GM12878 (cell line): ENCODE results near the gene LRTM2. TPM values are rescaled to one million over a fixed set of nuclear protein-coding genes. Genes with fewer than 3 reads are reported as not detected.

ENCODE experiments used
- ATAC-seq: fragments of 200-7000 bp; cut with Tn5 transposase; 3 replicates; pipeline ENCODE4 v1.9.1; 2020; ENCODE audit warnings: mild to moderate bottlenecking, moderate library complexity
- BruUV-seq: library from RNA; stranded (reverse); fragments of 400-500 nt; replicated peaks from 2 replicates; lab custom pipeline; 2021; lab: Mats Ljungman, UMichigan
- CTCF ChIA-PET: fragments of 300-600 bp; sonication (Branson Sonifier 250); formaldehyde crosslinking; extraction: SDS; loops from one replicate; lab custom pipeline; 2021; ENCODE audit warnings: inconsistent platforms; lab: Yijun Ruan, JAX
- POLR2A ChIA-PET: fragments of 350-600 bp; formaldehyde crosslinking; extraction: SDS; loops from one replicate; lab custom pipeline; 2021; ENCODE audit warnings: inconsistent platforms; lab: Charles Lee
- RAD21 ChIA-PET: fragments of 300-600 bp; sonication (Branson Sonifier 250); formaldehyde crosslinking; loops from one replicate; lab custom pipeline; 2023; ENCODE audit warnings: antibody characterized with exemption; ENCODE audit not compliant: unreplicated experiment; lab: Charles Lee
- SMC1A ChIA-PET: fragments of 300-600 bp; sonication (Branson Sonifier 250); formaldehyde crosslinking; loops from one replicate; lab custom pipeline; 2023; ENCODE audit not compliant: unreplicated experiment, uncharacterized antibody; lab: Charles Lee
- DNase-seq: peaks from one replicate; pipeline ENCODE4 v3.0.0-alpha.2; 2011; ENCODE audit warnings: low read depth, low spot score
- FAIRE-seq: peaks from 3 replicates; lab custom pipeline; 2011; peaks lifted over from hg19 to GRCh38; lab: Jason Lieb, UNC
- H2AFZ ChIP-seq: 2 replicates; pipeline ENCODE4 v1.6.0; 2011; ENCODE audit warnings: low read depth, low read length, control low read depth; ENCODE audit not compliant: control insufficient read depth
- H3K27ac ChIP-seq: 2 replicates; pipeline ENCODE4 v1.5.1; 2011; ENCODE audit warnings: control low read depth; ENCODE audit not compliant: control insufficient read depth, insufficient read depth
- H3K27me3 ChIP-seq, 2 experiments: replicated peaks in 1 of 2; 2 replicates each; pipeline versions ENCODE4 v1.6.0 to v1.6.1; 2011; ENCODE audit warnings: low read length in 1 of 2; ENCODE audit not compliant: control insufficient read depth in 2 of 2, insufficient read depth in 2 of 2
- H3K36me3 ChIP-seq, 2 experiments: 2 replicates each; pipeline ENCODE4 v1.5.1; 2011; ENCODE audit warnings: low read length in 1 of 2; ENCODE audit not compliant: control insufficient read depth in 2 of 2, insufficient read depth in 2 of 2
- H3K4me1 ChIP-seq: 2 replicates; pipeline ENCODE4 v1.6.1; 2011; ENCODE audit warnings: mild to moderate bottlenecking, low read length, moderate library complexity, mixed read lengths; ENCODE audit not compliant: control insufficient read depth, insufficient read depth
- H3K4me2 ChIP-seq: 2 replicates; pipeline ENCODE4 v1.6.0; 2011; ENCODE audit warnings: control low read depth; ENCODE audit not compliant: control insufficient read depth, insufficient read depth
- H3K4me3 ChIP-seq: fragments of 200-600 bp; sonication (generic); 2 replicates; pipeline ENCODE4 v1.5.1; 2016
- H3K79me2 ChIP-seq: 2 replicates; pipeline ENCODE4 v1.6.0; 2011; ENCODE audit warnings: low read length; ENCODE audit not compliant: control insufficient read depth, insufficient read depth
- H3K9ac ChIP-seq: 2 replicates; pipeline ENCODE4 v1.8.0; 2011; ENCODE audit warnings: low read length, control low read depth, mixed read lengths; ENCODE audit not compliant: control insufficient read depth, insufficient read depth
- H3K9me3 ChIP-seq: replicated peaks from 3 replicates; pipeline ENCODE4 v1.5.1; 2011; ENCODE audit warnings: mild to moderate bottlenecking, low read length; ENCODE audit not compliant: control insufficient read depth, insufficient read depth
- H4K20me1 ChIP-seq: 2 replicates; pipeline ENCODE4 v1.6.0; 2011; ENCODE audit not compliant: control insufficient read depth, insufficient read depth
- CBX3 ChIP-seq: fragments of 200-600 bp; sonication (generic); IDR thresholded peaks from 2 replicates; pipeline ENCODE4 v1.6.1; 2016; ENCODE audit warnings: low read depth, borderline replicate concordance
- CHD1 ChIP-seq: IDR thresholded peaks from 2 replicates; pipeline ENCODE4 v1.6.1; 2012; ENCODE audit warnings: low read depth, low read length, improper control_type of control experiment
- DPF2 ChIP-seq: fragments of 450-650 bp; IDR thresholded peaks from 2 replicates; pipeline ENCODE4 v1.6.1; 2017; ENCODE audit warnings: mild to moderate bottlenecking
- E2F4 ChIP-seq: IDR thresholded peaks from 2 replicates; pipeline ENCODE4 v1.6.1; 2012; ENCODE audit warnings: low read depth, low read length, improper control_type of control experiment
- EGR1 ChIP-seq, 2 experiments: IDR thresholded peaks; 1 replicate in 1 of 2; 2 replicates in 1 of 2; pipeline ENCODE4 v1.6.1; 2011 to 2012; ENCODE audit warnings: low read depth in 2 of 2, low read length in 2 of 2, borderline replicate concordance in 1 of 2, mild to moderate bottlenecking in 1 of 2, moderate library complexity in 1 of 2
- FOS ChIP-seq: IDR thresholded peaks from 3 replicates; pipeline ENCODE4 v1.6.1; 2011; ENCODE audit warnings: borderline replicate concordance; ENCODE audit not compliant: insufficient read length; ENCODE audit errors: extremely low read depth
- HDAC2 ChIP-seq: fragments of 200-600 bp; sonication (generic); IDR thresholded peaks from 2 replicates; pipeline ENCODE4 v1.6.1; 2017
- HDAC6 ChIP-seq: fragments of 200-600 bp; sonication (generic); IDR thresholded peaks from one replicate; pipeline ENCODE4 v1.8.0; 2017; ENCODE audit warnings: antibody characterized with exemption; ENCODE audit not compliant: unreplicated experiment
- IRF4 ChIP-seq: IDR thresholded peaks from 2 replicates; pipeline ENCODE4 v1.6.1; 2011; ENCODE audit warnings: low read depth, low read length
- LARP7 ChIP-seq: fragments of 450-650 bp; IDR thresholded peaks from 2 replicates; pipeline ENCODE4 v1.6.1; 2017; ENCODE audit warnings: mild to moderate bottlenecking
- NFIC ChIP-seq: IDR thresholded peaks from 2 replicates; pipeline ENCODE4 v1.6.1; 2012; ENCODE audit warnings: low read depth, mild to moderate bottlenecking, inconsistent platforms, low read length, moderate library complexity
- NFYA ChIP-seq: IDR thresholded peaks from 2 replicates; pipeline ENCODE4 v1.6.1; 2011; ENCODE audit warnings: low read depth, mild to moderate bottlenecking, low read length, improper control_type of control experiment, borderline replicate concordance
- NR2F1 ChIP-seq: fragments of 450-650 bp; conservative IDR thresholded peaks from 2 replicates; pipeline ENCODE4 v1.6.1; 2017; ENCODE audit warnings: mild to moderate bottlenecking
- POLR2A ChIP-seq: IDR thresholded peaks from 2 replicates; pipeline ENCODE4 v1.6.1; 2011; ENCODE audit warnings: low read depth, mild to moderate bottlenecking, low read length
- RAD51 ChIP-seq: fragments of 450-650 bp; IDR thresholded peaks from 2 replicates; pipeline ENCODE4 v1.6.1; 2016; ENCODE audit warnings: moderate library complexity, mild to moderate bottlenecking, inconsistent platforms
- SPI1 ChIP-seq: IDR thresholded peaks from 2 replicates; pipeline ENCODE4 v1.6.1; 2011; ENCODE audit warnings: low read depth, mild to moderate bottlenecking, low read length, moderate library complexity, borderline replicate concordance; ENCODE audit not compliant: insufficient read depth
- SREBF1 ChIP-seq: IDR thresholded peaks from 2 replicates; pipeline ENCODE4 v1.6.1; 2012; ENCODE audit warnings: mild to moderate bottlenecking, low read length
- STAT1 ChIP-seq: fragments of 450-650 bp; conservative IDR thresholded peaks from 2 replicates; pipeline ENCODE4 v1.6.1; 2014; ENCODE audit warnings: antibody characterized with exemption, mild to moderate bottlenecking
- SUPT20H ChIP-seq: IDR thresholded peaks from 2 replicates; pipeline ENCODE4 v1.6.1; 2011; ENCODE audit warnings: low read depth, mild to moderate bottlenecking, low read length, moderate library complexity, borderline replicate concordance; ENCODE audit not compliant: control insufficient read depth
- TARDBP ChIP-seq: IDR thresholded peaks from 2 replicates; pipeline ENCODE4 v1.6.1; 2016; ENCODE audit warnings: borderline replicate concordance
- ZZZ3 ChIP-seq: IDR thresholded peaks from 2 replicates; pipeline ENCODE4 v1.6.1; 2011; ENCODE audit warnings: low read depth; ENCODE audit not compliant: control insufficient read depth, insufficient read length
- WGBS: methylation state at CpG from one replicate; pipeline ENCODE4 v1.1.6; 2016; ENCODE audit warnings: low lambda C conversion rate; ENCODE audit not compliant: insufficient replicate concordance, insufficient coverage; ENCODE audit errors: missing lambda C conversion rate; 5-methylcytosine and 5-hydroxymethylcytosine counted together
- in situ Hi-C: fragments of 300-500 bp; cut with MboI; formaldehyde crosslinking; loops from 9 replicates; pipeline ENCODE4 v1.14.3; 2018; ENCODE audit warnings: mixed read lengths
- intact Hi-C: fragments of 100-400 bp; cut with micrococcal nuclease; formaldehyde crosslinking; loops from one replicate; pipeline ENCODE4 v1.14.2; 2022; ENCODE audit not compliant: unreplicated experiment
- polyA plus RNA-seq, 11 experiments: library from polyadenylated mRNA; depleted of rRNA in 4 of 11; unstranded in 6 of 11; stranded (reverse) in 5 of 11; fragments of >200 nt; fragmentation: Nextera tagmentation in 4 of 11; fragmentation: Illumina TruSeq in 1 of 11; extraction: Ambion mirVana in 4 of 11; extraction: Trizol in 1 of 11; gene quantifications; 1 replicate in 1 of 11; 2 replicates in 10 of 11; pipeline versions ENCODE4 v1.2.1 to v1.2.3, GENCODE V29; 2011 to 2016; ENCODE audit warnings: inconsistent platforms in 2 of 11, missing spikeins in 2 of 11, low read depth in 1 of 11
- total RNA-seq, 4 experiments: library from RNA; depleted of rRNA in 3 of 4; stranded (reverse); fragments of >200 nt in 3 of 4; fragmentation: Illumina TruSeq in 1 of 4; extraction: Trizol in 1 of 4; gene quantifications; 2 replicates each; pipeline versions ENCODE4 v1.2.1 to v1.2.3, GENCODE V29; 2013 to 2021
- TF ChIP-seq, protein P1 (sequence below): fragments of 150-350 bp; IDR thresholded peaks from 2 replicates; pipeline ENCODE4 v1.6.1; 2016; ENCODE audit warnings: low read depth, low read length

The LRTM2 gene
- total and polyA plus RNA-seq, 10 of the 15 experiments (the other 5 are each of a cell fraction or from before 2014, with no cell fraction given) = 0.05 TPM; not detected in 9

DNA sequence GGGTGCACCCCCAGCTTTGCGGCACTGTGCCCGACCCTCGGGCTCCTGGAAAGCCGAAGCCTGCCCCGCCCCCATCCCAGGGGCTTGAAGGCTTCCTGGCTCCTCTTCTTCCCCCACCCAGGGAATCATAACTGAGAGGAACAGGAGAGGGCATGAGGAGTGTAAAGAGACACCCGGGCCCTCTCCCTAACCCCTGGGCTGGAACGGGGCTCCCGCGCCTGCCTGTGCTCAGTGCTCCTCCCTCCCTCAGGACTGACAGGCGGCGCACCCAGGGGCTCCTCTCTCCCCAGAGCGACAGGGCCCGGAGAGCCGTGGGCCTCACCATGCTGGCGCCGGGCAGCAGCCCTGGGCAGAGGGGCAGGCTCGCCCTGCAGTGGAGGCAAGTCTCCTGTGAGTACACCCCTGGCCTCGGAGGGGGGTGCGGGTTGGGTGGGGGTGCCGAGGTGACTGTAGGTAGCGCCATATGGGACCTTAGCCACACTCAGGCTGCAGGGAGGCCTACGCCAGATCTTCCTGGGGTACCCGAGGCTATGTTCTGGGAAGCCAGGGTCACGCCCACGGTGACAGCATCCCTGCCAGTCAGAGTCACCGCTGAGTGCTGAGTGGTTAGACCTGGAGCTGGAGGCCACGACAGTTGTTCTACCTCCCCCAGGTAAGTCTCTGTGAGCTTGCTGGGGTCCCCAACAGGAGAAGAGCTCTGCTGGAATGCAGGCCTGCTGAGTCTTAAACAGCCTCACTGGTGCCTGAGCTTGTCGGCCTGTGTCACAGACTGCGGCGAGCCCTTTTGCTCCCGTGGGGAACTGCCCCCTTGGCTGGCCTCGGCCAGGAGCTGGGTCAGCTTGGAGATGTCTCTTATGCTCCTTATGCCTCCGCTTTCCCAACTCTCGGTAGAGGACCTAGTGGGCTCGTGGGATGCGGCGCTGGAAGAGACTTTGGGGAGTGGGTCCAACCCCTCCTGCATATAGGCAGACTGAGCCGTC is 7.8 kb downstream of the LRTM2 start (continued):
- no peak for TF ChIP-seq POLR2A
- no peak for TF ChIP-seq CBX3
- no peak for TF ChIP-seq FOS
- no peak for TF ChIP-seq STAT1
- TF ChIP-seq DPF2 = no peak
- TF ChIP-seq TARDBP = no peak
- no peak for TF ChIP-seq NFIC
- no peak for TF ChIP-seq SPI1
- no peak for TF ChIP-seq LARP7
- TF ChIP-seq HDAC6 = no peak
- no peak for TF ChIP-seq SUPT20H
- no peak for TF ChIP-seq IRF4
- TF ChIP-seq EGR1 (IDR thresholded peaks at IDR 0.05; ENCODE audit: borderline replicate concordance in 1 of 2, low read depth in 2 of 2, low read length in 2 of 2) = no peak

- SMC1A ChIA-PET = no interaction called here
- H3K4me3 ChIP-seq = no peak overlapping the region
- CTCF ChIA-PET = no interaction called here
- H3K9me3 ChIP-seq = no peaks in the 10 kb centered on the region
- no peak for FAIRE-seq
- H3K9ac ChIP-seq = no peak overlapping the region
- peaks cover 2 to 4% of the 10 kb centered on the region in 2 experiments; a peak in 3 of 4 replicates for H3K27me3 ChIP-seq
- no peak for ATAC-seq
- intact Hi-C loops (no loop called here), in situ Hi-C loops (no loop called here)
- WGBS = 63% methylated on average over 16 of the region's 16 CpGs
- H3K27ac ChIP-seq = no peak overlapping the region
- no peak overlapping the region for H2AFZ ChIP-seq
- no peaks in the 10 kb centered on the region for H4K20me1 ChIP-seq
- POLR2A ChIA-PET = no interaction called here
- no peak for DNase-seq
- no TSS peak for BruUV-seq
- RAD21 ChIA-PET = no interaction called here
- no peaks in the 10 kb centered on the region for H3K36me3 ChIP-seq
- H3K4me2 ChIP-seq = no peak overlapping the region
- H3K4me1 ChIP-seq = no peaks in the 10 kb centered on the region
- no peaks in the 10 kb centered on the region for H3K79me2 ChIP-seq
- no peak for TF ChIP-seq HDAC2
- TF ChIP-seq NFYA = no peak
- no peak for TF ChIP-seq NR2F1
- no peak for TF ChIP-seq HDAC6
- no peak for TF ChIP-seq RAD51
- TF ChIP-seq, protein P1, sequence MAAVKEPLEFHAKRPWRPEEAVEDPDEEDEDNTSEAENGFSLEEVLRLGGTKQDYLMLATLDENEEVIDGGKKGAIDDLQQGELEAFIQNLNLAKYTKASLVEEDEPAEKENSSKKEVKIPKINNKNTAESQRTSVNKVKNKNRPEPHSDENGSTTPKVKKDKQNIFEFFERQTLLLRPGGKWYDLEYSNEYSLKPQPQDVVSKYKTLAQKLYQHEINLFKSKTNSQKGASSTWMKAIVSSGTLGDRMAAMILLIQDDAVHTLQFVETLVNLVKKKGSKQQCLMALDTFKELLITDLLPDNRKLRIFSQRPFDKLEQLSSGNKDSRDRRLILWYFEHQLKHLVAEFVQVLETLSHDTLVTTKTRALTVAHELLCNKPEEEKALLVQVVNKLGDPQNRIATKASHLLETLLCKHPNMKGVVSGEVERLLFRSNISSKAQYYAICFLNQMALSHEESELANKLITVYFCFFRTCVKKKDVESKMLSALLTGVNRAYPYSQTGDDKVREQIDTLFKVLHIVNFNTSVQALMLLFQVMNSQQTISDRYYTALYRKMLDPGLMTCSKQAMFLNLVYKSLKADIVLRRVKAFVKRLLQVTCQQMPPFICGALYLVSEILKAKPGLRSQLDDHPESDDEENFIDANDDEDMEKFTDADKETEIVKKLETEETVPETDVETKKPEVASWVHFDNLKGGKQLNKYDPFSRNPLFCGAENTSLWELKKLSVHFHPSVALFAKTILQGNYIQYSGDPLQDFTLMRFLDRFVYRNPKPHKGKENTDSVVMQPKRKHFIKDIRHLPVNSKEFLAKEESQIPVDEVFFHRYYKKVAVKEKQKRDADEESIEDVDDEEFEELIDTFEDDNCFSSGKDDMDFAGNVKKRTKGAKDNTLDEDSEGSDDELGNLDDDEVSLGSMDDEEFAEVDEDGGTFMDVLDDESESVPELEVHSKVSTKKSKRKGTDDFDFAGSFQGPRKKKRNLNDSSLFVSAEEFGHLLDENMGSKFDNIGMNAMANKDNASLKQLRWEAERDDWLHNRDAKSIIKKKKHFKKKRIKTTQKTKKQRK = no peak
- TF ChIP-seq ZZZ3 = no peak
- no peak for TF ChIP-seq E2F4
- no peak for TF ChIP-seq SREBF1
- TF ChIP-seq CHD1 = no peak
Observed at GRCh38 chr12:1828856-1829255, 8.5 kb downstream of the LRTM2 start.
